ENCODE results near the gene PPM1J.
"Not testable (repeated sequence)": the region's sequence is repeated elsewhere in the genome, so short reads cannot be mapped to it uniquely, and the experiment has no call there.

Gene PPM1J

DNA sequence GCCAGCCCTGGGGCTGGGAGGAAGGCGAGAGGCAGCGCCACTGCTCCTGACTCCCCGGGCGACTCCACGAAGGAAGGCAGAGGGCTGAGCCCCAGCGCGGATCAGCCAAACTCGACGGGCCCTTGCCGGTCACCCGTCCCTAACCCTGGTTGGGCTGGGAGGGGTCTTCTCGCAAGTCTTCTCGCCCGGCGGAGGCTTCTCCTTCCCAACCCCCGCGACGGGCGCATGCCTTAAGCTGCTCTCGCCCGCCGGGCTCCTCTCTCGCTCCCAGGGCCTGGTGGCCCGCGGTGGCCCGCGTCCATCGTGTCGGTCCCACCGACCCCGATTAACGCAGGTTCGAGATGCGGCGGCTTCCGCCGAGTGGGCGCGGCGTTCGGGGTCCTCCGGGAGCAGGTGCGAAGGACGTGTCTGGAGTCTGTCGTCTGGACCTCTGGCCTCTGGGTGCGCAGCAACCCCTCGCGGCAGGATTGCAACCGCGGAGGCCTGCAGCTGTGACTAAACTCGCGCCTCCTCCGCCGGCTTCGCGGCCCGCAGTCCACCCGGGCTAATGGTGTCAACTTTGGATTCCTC, 29.0 kb upstream of the PPM1J start:
- DNase-seq (ENCODE audit: low read depth) = peak; percentile 67
- TF ChIP-seq, protein P1, sequence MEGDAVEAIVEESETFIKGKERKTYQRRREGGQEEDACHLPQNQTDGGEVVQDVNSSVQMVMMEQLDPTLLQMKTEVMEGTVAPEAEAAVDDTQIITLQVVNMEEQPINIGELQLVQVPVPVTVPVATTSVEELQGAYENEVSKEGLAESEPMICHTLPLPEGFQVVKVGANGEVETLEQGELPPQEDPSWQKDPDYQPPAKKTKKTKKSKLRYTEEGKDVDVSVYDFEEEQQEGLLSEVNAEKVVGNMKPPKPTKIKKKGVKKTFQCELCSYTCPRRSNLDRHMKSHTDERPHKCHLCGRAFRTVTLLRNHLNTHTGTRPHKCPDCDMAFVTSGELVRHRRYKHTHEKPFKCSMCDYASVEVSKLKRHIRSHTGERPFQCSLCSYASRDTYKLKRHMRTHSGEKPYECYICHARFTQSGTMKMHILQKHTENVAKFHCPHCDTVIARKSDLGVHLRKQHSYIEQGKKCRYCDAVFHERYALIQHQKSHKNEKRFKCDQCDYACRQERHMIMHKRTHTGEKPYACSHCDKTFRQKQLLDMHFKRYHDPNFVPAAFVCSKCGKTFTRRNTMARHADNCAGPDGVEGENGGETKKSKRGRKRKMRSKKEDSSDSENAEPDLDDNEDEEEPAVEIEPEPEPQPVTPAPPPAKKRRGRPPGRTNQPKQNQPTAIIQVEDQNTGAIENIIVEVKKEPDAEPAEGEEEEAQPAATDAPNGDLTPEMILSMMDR (IDR thresholded peaks at IDR 0.05; ENCODE audit: insufficient read depth, low read depth, low read length, missing control alignments) = peak; percentile 55
- peak overlapping the region; percentile 40 for H3K4me3 ChIP-seq (ENCODE audit: low read length)

DNA sequence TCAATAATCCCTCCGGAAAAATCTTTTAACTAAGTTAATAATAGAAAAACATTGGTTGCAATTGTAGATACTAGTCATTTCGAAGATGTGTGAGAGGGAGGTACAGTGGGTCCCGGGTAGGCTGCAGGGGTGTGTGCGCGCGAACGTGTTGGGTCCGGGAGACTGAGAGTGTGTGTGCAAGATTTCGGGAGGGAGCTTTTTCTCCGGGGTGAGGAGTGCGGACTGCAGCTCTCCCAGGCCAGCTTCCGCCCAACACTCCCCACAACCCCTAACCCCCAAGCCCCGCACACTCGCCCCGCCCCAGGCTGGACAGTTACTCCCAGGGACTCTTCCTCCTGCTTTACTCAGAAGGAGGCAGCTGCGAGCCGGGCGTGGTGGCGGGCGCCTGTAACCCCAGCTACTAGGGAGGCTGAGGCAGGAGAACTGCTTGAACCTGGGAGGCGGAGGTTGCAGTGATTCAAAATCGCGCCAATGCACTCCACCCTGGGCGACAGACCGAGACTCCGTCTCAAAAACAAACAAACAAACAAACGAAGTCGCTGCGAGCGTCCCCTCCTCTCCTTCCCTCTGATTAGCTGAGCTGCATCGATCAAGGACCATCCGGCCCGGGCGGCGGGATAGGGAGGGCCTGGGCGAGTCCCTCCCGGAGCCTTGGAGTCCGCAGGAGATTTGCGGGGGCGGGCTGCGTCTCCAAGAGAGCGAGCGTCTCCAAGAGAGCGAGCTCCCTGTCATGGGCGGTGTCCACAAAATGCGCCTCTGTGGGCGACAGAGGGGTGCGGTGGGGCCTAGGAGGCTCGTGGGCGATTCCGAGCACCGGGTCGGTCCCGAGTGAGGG, 28.3 kb upstream of the PPM1J start:
- DNase-seq (ENCODE audit: low read depth) = peak; percentile 53
- TF ChIP-seq, protein P1 (IDR thresholded peaks at IDR 0.05; ENCODE audit: insufficient read depth, low read depth, low read length, missing control alignments) = no peak
- peak overlapping the region; percentile 40 for H3K4me3 ChIP-seq (ENCODE audit: low read length)

DNA sequence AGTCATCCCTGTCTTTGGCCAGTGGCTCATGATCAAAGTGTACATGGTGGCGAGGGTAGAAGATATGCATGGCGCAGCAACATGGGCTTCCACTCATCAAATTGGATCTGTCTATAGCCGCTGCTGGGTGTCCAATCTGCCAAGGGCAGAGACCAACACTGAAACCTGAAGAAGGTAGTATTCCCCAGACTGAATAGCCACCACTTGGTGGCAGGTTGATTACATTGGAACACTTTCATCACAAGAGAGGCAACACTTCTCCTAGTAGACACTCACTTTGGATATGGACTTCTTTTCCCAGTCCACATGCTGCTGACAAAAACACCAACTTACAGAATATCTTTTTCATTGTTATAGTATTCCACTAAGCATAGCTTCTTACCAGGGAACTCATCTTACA, 22.4 kb upstream of the PPM1J start:
- no peak for DNase-seq (ENCODE audit: low read depth)
- no peak overlapping the region for H3K4me3 ChIP-seq (ENCODE audit: low read length)
- TF ChIP-seq, protein P1 (IDR thresholded peaks at IDR 0.05; ENCODE audit: insufficient read depth, low read depth, low read length, missing control alignments) = peak; percentile 25

DNA sequence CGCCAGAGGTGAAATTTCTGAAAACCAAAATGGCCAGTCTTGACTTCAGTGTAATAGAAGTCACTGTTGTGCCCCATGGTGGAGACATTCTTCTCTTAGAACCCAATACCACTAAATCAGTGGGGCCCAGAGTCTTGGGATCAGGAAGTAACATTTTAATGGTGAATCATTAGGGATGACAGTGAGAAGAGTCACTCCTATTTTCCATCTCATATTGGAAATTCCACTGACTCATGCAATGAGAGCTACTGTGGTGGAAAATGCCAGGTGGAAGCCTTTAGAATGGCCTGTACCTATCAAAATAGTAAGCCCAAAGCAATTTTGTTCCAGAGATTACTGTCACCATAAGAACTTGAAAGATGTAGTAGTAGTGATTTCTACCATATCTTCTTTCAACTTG, 20.6 kb upstream of the PPM1J start:
- no peak overlapping the region for H3K4me3 ChIP-seq (ENCODE audit: low read length)
- DNase-seq (ENCODE audit: low read depth) = peak; percentile 94
- TF ChIP-seq, protein P1 (IDR thresholded peaks at IDR 0.05; ENCODE audit: insufficient read depth, low read depth, low read length, missing control alignments) = no peak

DNA sequence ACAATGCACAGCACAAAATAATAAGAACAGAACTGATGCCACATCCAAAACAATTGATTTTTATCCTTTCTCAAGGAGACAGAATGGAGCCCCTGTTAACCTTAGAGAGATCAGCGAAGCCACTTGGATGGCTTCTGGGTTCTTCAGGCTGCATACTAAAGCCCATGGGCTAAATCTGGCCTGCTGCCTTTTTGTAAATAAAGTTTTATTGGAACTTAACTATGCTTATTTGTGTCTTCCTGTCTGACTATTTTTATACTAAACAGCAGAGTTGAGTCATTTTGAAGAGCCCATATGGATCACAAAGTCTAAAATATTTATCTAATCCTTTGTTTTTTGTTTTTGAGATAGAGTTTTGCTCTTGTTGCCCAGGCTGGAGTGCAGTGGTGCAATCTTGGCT, 16.3 kb upstream of the PPM1J start:
- H3K4me3 ChIP-seq (ENCODE audit: low read length) = no peak overlapping the region
- DNase-seq (ENCODE audit: low read depth) = no peak
- TF ChIP-seq, protein P1 (IDR thresholded peaks at IDR 0.05; ENCODE audit: insufficient read depth, low read depth, low read length, missing control alignments) = no peak

DNA sequence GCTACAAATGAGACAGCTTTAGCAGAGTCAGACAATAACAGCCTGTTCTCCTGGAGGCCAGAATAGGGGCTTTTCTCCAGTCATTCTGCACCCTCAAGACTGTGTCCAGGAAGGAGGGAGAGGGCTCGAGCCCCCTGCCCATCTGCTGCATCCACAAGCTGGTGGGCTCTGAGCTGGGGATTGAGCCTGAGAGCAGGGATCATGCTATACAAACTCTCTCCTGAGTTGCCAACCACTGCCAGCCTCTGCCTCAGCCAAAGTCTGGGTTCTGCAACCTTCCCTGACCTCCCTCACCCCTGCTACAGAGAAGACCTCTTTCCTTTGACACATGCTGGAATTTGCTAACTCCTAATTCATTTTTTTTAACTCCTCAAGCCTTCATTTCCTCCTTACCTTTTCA, 14.8 kb upstream of the PPM1J start:
- TF ChIP-seq, protein P1 (IDR thresholded peaks at IDR 0.05; ENCODE audit: insufficient read depth, low read depth, low read length, missing control alignments) = no peak
- no peak overlapping the region for H3K4me3 ChIP-seq (ENCODE audit: low read length)
- no peak for DNase-seq (ENCODE audit: low read depth)

DNA sequence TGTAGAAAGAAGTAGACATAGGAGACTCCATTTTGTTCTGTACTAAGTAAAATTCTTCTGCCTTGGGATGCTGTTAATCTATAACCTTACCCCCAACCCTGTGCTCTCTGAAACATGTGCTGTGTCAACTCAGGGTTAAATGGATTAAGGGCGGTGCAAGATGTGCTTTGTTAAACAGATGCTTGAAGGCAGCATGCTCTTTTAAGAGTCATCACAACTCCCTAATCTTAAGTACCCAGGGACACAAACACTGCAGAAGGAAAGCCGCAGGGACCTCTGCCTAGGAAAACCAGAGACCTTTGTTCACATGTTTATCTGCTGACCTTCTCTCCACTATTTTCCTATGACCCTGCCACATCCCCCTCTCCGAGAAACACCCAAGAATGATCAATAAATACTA, 13.9 kb upstream of the PPM1J start:
- DNase-seq (ENCODE audit: low read depth) = not testable (repeated sequence)

DNA sequence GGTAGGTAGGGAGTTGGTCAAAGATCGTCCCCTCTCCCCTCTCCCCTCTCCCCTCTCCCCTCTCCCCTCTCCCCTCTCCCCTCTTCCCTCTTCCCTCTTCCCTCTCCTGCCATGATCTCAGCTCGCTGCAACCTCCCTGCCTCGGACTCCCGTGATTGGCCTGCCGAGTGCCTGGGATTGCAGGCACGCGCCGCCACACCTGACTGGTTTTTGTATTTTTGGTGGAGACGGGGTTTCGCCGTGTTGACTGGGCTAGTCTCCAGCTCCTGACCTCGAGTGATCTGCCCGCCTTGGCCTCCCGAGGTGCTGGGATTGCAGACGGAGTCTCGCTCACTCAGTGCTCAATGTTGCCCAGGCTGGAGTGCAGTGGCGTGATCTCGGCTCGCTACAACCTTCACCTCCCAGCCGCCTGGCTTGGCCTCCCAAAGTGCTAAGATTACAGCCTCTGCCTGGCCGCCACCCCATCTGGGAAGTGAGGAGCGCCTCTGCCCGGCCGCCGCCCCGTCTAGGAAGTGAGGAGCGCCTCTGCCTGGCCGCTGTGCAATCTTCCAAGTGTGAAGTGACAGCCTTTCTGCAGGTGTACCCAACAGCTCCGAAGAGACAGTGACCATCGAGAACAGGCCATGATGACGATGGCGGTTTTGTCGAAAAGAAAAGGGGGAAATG, 13.3 kb upstream of the PPM1J start:
- not testable (repeated sequence) for DNase-seq (ENCODE audit: low read depth); H3K4me3 ChIP-seq (ENCODE audit: low read length)

More for the DNA sequence above, 13.9 kb upstream of the PPM1J start:
- not testable (repeated sequence) for H3K4me3 ChIP-seq (ENCODE audit: low read length)
